ENCODE data around the gene STX1B. TPM values are rescaled to one million over a fixed set of nuclear protein-coding genes. Genes with fewer than 3 reads are reported as not detected.
A peak's percentile ranks its signal among the peaks of the same experiment; 100 is the strongest.

Gene STX1B
- total RNA-seq, 1 donor from 2014 or later: 0.34 TPM

GRCh38 chr16:30987581-30988190 lies 22.8 kb downstream of the STX1B start:
- intact Hi-C loops (cut with micrococcal nuclease): no loop called here
- H3K9me3 Mint-ChIP-seq: no peaks in the 10 kb centered on the region

GRCh38 chr16:30986129-30986991 lies 24.1 kb downstream of the STX1B start:
- no peaks in the 10 kb centered on the region for H3K4me1 Mint-ChIP-seq (ENCODE audit: low read depth)
- no peak overlapping the region for H3K27ac Mint-ChIP-seq
- no peaks in the 10 kb centered on the region for H3K27me3 Mint-ChIP-seq (ENCODE audit: insufficient read depth)
- no peak for DNase-seq (ENCODE audit: low spot score)
- H3K4me3 Mint-ChIP-seq: no peak overlapping the region
- H3K9me3 Mint-ChIP-seq: no peaks in the 10 kb centered on the region
- intact Hi-C loops (cut with micrococcal nuclease): no loop called here
- H3K36me3 Mint-ChIP-seq (ENCODE audit: low read depth): peaks cover 14% of the 10 kb centered on the region

More at GRCh38 chr16:30987581-30988190, 22.8 kb downstream of the STX1B start:
- H3K4me1 Mint-ChIP-seq (ENCODE audit: low read depth): no peaks in the 10 kb centered on the region
- no peak overlapping the region for H3K27ac Mint-ChIP-seq
- no peaks in the 10 kb centered on the region for H3K27me3 Mint-ChIP-seq (ENCODE audit: insufficient read depth)
- H3K4me3 Mint-ChIP-seq: no peak overlapping the region
- H3K36me3 Mint-ChIP-seq (ENCODE audit: low read depth): peaks cover 9% of the 10 kb centered on the region
- no peak for DNase-seq (ENCODE audit: low spot score)

- intact Hi-C loops (cut with micrococcal nuclease): loop anchor here (1.0 kb wide), 5 partner anchors 12 to 458 kb away; no protein-coding TSS in a partner anchor
- Mint-ChIP-seq H3K27ac (no peak overlapping the region), H3K9me3 (no peaks in the 10 kb centered on the region), H3K4me1 (ENCODE audit: low read depth) (no peaks in the 10 kb centered on the region), H3K27me3 (ENCODE audit: insufficient read depth) (no peaks in the 10 kb centered on the region), H3K4me3 (peak overlapping the region; percentile 7), H3K36me3 (ENCODE audit: low read depth) (peaks cover 17% of the 10 kb centered on the region)
- DNase-seq (ENCODE audit: low spot score): no peak
Measured at GRCh38 chr16:30985401-30986128, 24.9 kb downstream of the STX1B start.

GRCh38 chr16:30984669-30985400 lies 25.6 kb downstream of the STX1B start, which contains the start of gene HSD3B7:
HSD3B7 (plus strand) TSS chr16:30985207; CDS start chr16:30985659, 452 bp downstream.
- Mint-ChIP-seq H3K4me1 (ENCODE audit: low read depth) (no peaks in the 10 kb centered on the region), H3K4me3 (peak within 1 kb of the TSS; percentile 7), H3K27ac (no peak within 1 kb of the TSS), H3K36me3 (ENCODE audit: low read depth) (peaks cover 20% of the 10 kb centered on the region), H3K27me3 (ENCODE audit: insufficient read depth) (no peaks in the 10 kb centered on the region), H3K9me3 (no peaks in the 10 kb centered on the region)
- intact Hi-C loops (cut with micrococcal nuclease): loop anchor here (1.0 kb wide), 6 partner anchors 12 to 883 kb away; no protein-coding TSS in a partner anchor
- DNase-seq (ENCODE audit: low spot score): peak; percentile 73

- no peaks in the 10 kb centered on the region for H3K9me3 Mint-ChIP-seq
- H3K27me3 Mint-ChIP-seq (ENCODE audit: insufficient read depth): no peaks in the 10 kb centered on the region
- intact Hi-C loops (cut with micrococcal nuclease): loop anchor here (1.0 kb wide), 1 partner anchor 884 kb away; no protein-coding TSS in a partner anchor
- H3K4me3 Mint-ChIP-seq: no peak overlapping the region
- no peak overlapping the region for H3K27ac Mint-ChIP-seq
- H3K36me3 Mint-ChIP-seq (ENCODE audit: low read depth): peaks cover 20% of the 10 kb centered on the region
- no peak for DNase-seq (ENCODE audit: low spot score)
- H3K4me1 Mint-ChIP-seq (ENCODE audit: low read depth): no peaks in the 10 kb centered on the region
Measured at GRCh38 chr16:30983898-30984610, 26.4 kb downstream of the STX1B start.

GRCh38 chr16:30983289-30983889 lies 27.0 kb downstream of the STX1B start:
- intact Hi-C loops (cut with micrococcal nuclease): no loop called here
- no peaks in the 10 kb centered on the region for H3K9me3 Mint-ChIP-seq
- H3K27ac Mint-ChIP-seq: no peak overlapping the region
- no peaks in the 10 kb centered on the region for H3K27me3 Mint-ChIP-seq (ENCODE audit: insufficient read depth)
- DNase-seq (ENCODE audit: low spot score): no peak
- H3K4me1 Mint-ChIP-seq (ENCODE audit: low read depth): no peaks in the 10 kb centered on the region
- H3K36me3 Mint-ChIP-seq (ENCODE audit: low read depth): peaks cover 24% of the 10 kb centered on the region
- H3K4me3 Mint-ChIP-seq: no peak overlapping the region

- Mint-ChIP-seq H3K27me3 (ENCODE audit: insufficient read depth) (no peaks in the 10 kb centered on the region), H3K4me1 (ENCODE audit: low read depth) (no peaks in the 10 kb centered on the region), H3K4me3 (no peak overlapping the region), H3K9me3 (no peaks in the 10 kb centered on the region), H3K36me3 (ENCODE audit: low read depth) (peaks cover 24% of the 10 kb centered on the region), H3K27ac (no peak overlapping the region)
- intact Hi-C loops (cut with micrococcal nuclease): no loop called here
- DNase-seq (ENCODE audit: low spot score): no peak
Measured at GRCh38 chr16:30982548-30983288, 27.7 kb downstream of the STX1B start.

GRCh38 chr16:30980959-30981358 lies 29.5 kb downstream of the STX1B start:
- Mint-ChIP-seq H3K36me3 (ENCODE audit: low read depth) (peaks cover 28% of the 10 kb centered on the region), H3K27ac (no peak overlapping the region), H3K27me3 (ENCODE audit: insufficient read depth) (no peaks in the 10 kb centered on the region), H3K4me3 (no peak overlapping the region), H3K4me1 (ENCODE audit: low read depth) (no peaks in the 10 kb centered on the region), H3K9me3 (no peaks in the 10 kb centered on the region)
- intact Hi-C loops (cut with micrococcal nuclease): no loop called here
- no peak for DNase-seq (ENCODE audit: low spot score)

- no peaks in the 10 kb centered on the region for H3K4me1 Mint-ChIP-seq (ENCODE audit: low read depth)
- no peak overlapping the region for H3K27ac Mint-ChIP-seq
- H3K27me3 Mint-ChIP-seq (ENCODE audit: insufficient read depth): no peaks in the 10 kb centered on the region
- intact Hi-C loops (cut with micrococcal nuclease): no loop called here
- H3K4me3 Mint-ChIP-seq: no peak overlapping the region
- peaks cover 32% of the 10 kb centered on the region for H3K36me3 Mint-ChIP-seq (ENCODE audit: low read depth)
- no peak for DNase-seq (ENCODE audit: low spot score)
- H3K9me3 Mint-ChIP-seq: no peaks in the 10 kb centered on the region
Measured at GRCh38 chr16:30980434-30980833, 30.0 kb downstream of the STX1B start.

- no peak for DNase-seq (ENCODE audit: low spot score)
- H3K36me3 Mint-ChIP-seq (ENCODE audit: low read depth): peaks cover 32% of the 10 kb centered on the region
- intact Hi-C loops (cut with micrococcal nuclease): no loop called here
- H3K9me3 Mint-ChIP-seq: no peaks in the 10 kb centered on the region
- H3K4me1 Mint-ChIP-seq (ENCODE audit: low read depth): no peaks in the 10 kb centered on the region
- no peaks in the 10 kb centered on the region for H3K27me3 Mint-ChIP-seq (ENCODE audit: insufficient read depth)
- H3K4me3 Mint-ChIP-seq: no peak overlapping the region
- no peak overlapping the region for H3K27ac Mint-ChIP-seq
Measured at GRCh38 chr16:30980023-30980371, 30.4 kb downstream of the STX1B start.

Data from activated T-helper 1 cell treated with anti-CD3 and anti-CD28 coated beads, Interleukin-12 subunit alpha, Interleukin-12 subunit beta, Interleukin-2, Interleukin-4 antibody, amounts not matched to agents 30 ng/mL and 10 ng/mL and 1 ng/mL, durations not matched to agents 14 hours and 24 hours and 36 hours (primary cell).